Calu3 (cell line): ENCODE results near the gene DEFB132. TPM values are rescaled to one million over a fixed set of nuclear protein-coding genes. Genes with fewer than 3 reads are reported as not detected.

Experiments used
- BruUV-seq: library from RNA; stranded (reverse); fragments of 400-500 nt; replicated peaks from 2 replicates; lab custom pipeline; 2021; lab: Mats Ljungman, UMichigan
- CTCF ChIA-PET: fragments of 300-600 bp; sonication (Branson Sonifier 250); formaldehyde crosslinking; loops from one replicate; lab custom pipeline; 2022; ENCODE audit warnings: antibody characterized with exemption; lab: Charles Lee
- DNase-seq: peaks from one replicate; pipeline ENCODE4 v3.0.0; 2022
- H3K27ac Mint-ChIP-seq: one replicate; pipeline ENCODE4 v1.8.0; 2022; ENCODE audit warnings: mixed read lengths; ENCODE audit not compliant: unreplicated experiment
- H3K27me3 Mint-ChIP-seq: one replicate; pipeline ENCODE4 v1.8.0; 2022; ENCODE audit warnings: mixed read lengths; ENCODE audit not compliant: unreplicated experiment
- H3K36me3 Mint-ChIP-seq: one replicate; pipeline ENCODE4 v1.8.0; 2022; ENCODE audit warnings: mild to moderate bottlenecking, moderate library complexity, mixed read lengths; ENCODE audit not compliant: insufficient read depth, unreplicated experiment
- H3K4me1 Mint-ChIP-seq: one replicate; pipeline ENCODE4 v1.8.0; 2022; ENCODE audit warnings: mild to moderate bottlenecking, low read depth, mixed read lengths; ENCODE audit not compliant: unreplicated experiment
- H3K4me3 Mint-ChIP-seq: one replicate; pipeline ENCODE4 v1.8.0; 2022; ENCODE audit warnings: mild to moderate bottlenecking, low read depth, moderate library complexity, mixed read lengths; ENCODE audit not compliant: unreplicated experiment
- H3K9me3 Mint-ChIP-seq: one replicate; pipeline ENCODE4 v1.8.0; 2022; ENCODE audit warnings: low read depth, mixed read lengths; ENCODE audit not compliant: unreplicated experiment
- intact Hi-C: fragments of 100-400 bp; cut with micrococcal nuclease; formaldehyde crosslinking; loops from one replicate; pipeline ENCODE4 v1.10.0; 2022; ENCODE audit not compliant: unreplicated experiment
- total RNA-seq: library from RNA; stranded (reverse); gene quantifications from 2 replicates; pipeline ENCODE4 v1.2.3, GENCODE V29; 2022
- TF ChIP-seq, protein P1 (sequence below): fragments of 200-600 bp; IDR thresholded peaks from one replicate; pipeline ENCODE4 v1.8.0; 2022; ENCODE audit warnings: antibody characterized with exemption; ENCODE audit not compliant: unreplicated experiment

DEFB132 gene
- total RNA-seq, 1 experiment from 2014 or later, result not detected

DNA sequence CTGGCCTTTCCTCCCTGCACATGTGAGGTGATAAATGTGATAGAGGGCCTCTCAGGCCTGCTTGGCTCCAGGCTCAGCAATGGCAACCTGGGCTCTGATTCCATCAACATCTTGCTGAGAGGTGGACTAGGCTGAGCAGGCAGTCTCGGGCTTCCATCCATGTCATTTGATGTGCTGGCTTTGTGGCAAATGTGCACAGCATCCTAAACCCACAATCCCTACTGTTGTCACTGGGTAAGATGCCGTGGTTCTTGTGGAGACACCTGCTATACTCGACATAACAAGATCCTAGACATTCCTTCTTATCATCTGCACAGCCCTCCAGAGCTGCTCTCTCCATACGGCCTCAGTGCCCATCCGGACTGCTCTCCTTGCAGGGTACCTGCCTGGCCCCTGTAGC, 37.1 kb downstream of the DEFB132 start:
- H3K4me3 Mint-ChIP-seq, result no peak overlapping the region
- TF ChIP-seq, protein P1, sequence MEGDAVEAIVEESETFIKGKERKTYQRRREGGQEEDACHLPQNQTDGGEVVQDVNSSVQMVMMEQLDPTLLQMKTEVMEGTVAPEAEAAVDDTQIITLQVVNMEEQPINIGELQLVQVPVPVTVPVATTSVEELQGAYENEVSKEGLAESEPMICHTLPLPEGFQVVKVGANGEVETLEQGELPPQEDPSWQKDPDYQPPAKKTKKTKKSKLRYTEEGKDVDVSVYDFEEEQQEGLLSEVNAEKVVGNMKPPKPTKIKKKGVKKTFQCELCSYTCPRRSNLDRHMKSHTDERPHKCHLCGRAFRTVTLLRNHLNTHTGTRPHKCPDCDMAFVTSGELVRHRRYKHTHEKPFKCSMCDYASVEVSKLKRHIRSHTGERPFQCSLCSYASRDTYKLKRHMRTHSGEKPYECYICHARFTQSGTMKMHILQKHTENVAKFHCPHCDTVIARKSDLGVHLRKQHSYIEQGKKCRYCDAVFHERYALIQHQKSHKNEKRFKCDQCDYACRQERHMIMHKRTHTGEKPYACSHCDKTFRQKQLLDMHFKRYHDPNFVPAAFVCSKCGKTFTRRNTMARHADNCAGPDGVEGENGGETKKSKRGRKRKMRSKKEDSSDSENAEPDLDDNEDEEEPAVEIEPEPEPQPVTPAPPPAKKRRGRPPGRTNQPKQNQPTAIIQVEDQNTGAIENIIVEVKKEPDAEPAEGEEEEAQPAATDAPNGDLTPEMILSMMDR, result no peak
- H3K27ac Mint-ChIP-seq, result no peak overlapping the region
- H3K4me1 Mint-ChIP-seq, result peaks cover 28% of the 10 kb centered on the region
- H3K27me3 Mint-ChIP-seq, result no peaks in the 10 kb centered on the region
- H3K36me3 Mint-ChIP-seq, result peaks cover 29% of the 10 kb centered on the region
- no TSS peak for BruUV-seq
- DNase-seq, result no peak
- CTCF ChIA-PET, result no interaction called here
- intact Hi-C loops, result no loop called here
- H3K9me3 Mint-ChIP-seq, result no peaks in the 10 kb centered on the region

DNA sequence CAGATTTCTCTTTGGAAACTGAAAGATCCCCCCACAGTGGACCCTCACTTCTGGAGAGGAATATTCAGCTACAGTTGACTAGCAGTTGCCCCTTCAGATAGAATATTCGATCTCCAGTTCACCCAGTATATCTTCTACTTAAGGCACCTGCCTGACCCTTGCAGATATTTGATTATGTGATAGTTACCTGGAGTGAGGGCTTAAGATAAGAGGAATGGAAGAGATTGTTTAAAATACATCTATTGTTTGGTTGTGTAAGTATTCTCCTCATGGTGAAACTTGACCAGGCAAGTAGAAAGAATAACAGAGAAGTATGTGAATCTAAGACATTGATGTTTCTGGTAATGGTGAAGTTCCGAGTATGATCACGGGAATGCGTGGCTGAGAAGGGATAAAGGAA, 38.3 kb downstream of the DEFB132 start:
- H3K27ac Mint-ChIP-seq, result no peak overlapping the region
- BruUV-seq, result no TSS peak
- H3K27me3 Mint-ChIP-seq, result no peaks in the 10 kb centered on the region
- no peak for DNase-seq
- TF ChIP-seq, protein P1, result no peak
- peak overlapping the region; percentile 99 for H3K4me3 Mint-ChIP-seq
- CTCF ChIA-PET, result no interaction called here
- H3K4me1 Mint-ChIP-seq, result peaks cover 32% of the 10 kb centered on the region
- intact Hi-C loops, result no loop called here
- peaks cover 29% of the 10 kb centered on the region for H3K36me3 Mint-ChIP-seq
- no peaks in the 10 kb centered on the region for H3K9me3 Mint-ChIP-seq

DNA sequence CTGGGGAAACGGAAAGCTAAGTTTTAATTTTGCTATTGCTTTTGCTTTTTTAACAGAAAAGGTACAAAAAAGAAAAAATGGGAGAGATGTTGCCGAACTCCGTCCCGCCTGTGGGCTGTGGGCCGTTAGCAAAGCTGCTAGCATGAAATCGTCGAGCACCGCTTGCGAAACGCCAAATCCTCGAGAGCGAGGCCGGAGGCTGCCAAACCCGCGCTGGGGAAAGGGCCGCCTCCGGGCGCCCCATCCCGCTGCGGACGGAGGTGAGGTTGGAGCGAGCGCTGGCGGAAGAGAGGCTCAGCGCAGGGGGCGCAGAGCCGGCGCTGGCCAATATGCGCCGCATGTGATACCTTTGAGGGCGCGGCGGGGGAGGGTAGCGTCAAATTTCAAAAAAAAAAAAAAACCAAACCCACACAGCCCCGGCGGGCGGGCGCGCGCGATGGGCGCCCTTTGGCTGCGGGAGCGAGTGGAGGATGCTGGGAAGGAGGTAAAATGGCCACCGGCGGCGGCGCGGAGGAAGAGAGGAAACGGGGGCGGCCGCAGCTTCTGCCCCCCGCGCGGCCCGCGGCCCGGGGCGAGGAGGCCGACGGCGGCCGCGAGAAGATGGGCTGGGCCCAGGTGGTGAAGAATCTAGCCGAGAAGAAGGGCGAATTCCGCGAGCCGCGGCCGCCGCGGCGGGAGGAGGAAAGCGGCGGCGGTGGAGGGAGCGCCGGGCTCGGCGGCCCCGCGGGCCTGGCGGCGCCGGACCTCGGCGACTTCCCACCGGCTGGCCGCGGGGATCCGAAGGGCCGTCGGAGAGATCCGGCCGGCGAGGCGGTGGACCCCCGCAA, 39.8 kb downstream of the DEFB132 start, which contains the start of gene ZCCHC3:
TSS of gene ZCCHC3 (plus strand) at position 473 of the 827 bp plus-strand sequence. CDS start at position 490, 17 bp downstream.
- Mint-ChIP-seq H3K27ac (peak within 1 kb of the TSS; percentile 100), H3K4me3 (peak within 1 kb of the TSS; percentile 99), H3K4me1 (peaks cover 32% of the 10 kb centered on the region), H3K9me3 (no peaks in the 10 kb centered on the region), H3K27me3 (no peaks in the 10 kb centered on the region), H3K36me3 (peaks cover 29% of the 10 kb centered on the region)
- CTCF ChIA-PET, result no interaction called here
- TF ChIP-seq, protein P1, result no peak
- intact Hi-C loops, result no loop called here
- TSS peak; percentile 88 for BruUV-seq
- peak; percentile 80 for DNase-seq

DNA sequence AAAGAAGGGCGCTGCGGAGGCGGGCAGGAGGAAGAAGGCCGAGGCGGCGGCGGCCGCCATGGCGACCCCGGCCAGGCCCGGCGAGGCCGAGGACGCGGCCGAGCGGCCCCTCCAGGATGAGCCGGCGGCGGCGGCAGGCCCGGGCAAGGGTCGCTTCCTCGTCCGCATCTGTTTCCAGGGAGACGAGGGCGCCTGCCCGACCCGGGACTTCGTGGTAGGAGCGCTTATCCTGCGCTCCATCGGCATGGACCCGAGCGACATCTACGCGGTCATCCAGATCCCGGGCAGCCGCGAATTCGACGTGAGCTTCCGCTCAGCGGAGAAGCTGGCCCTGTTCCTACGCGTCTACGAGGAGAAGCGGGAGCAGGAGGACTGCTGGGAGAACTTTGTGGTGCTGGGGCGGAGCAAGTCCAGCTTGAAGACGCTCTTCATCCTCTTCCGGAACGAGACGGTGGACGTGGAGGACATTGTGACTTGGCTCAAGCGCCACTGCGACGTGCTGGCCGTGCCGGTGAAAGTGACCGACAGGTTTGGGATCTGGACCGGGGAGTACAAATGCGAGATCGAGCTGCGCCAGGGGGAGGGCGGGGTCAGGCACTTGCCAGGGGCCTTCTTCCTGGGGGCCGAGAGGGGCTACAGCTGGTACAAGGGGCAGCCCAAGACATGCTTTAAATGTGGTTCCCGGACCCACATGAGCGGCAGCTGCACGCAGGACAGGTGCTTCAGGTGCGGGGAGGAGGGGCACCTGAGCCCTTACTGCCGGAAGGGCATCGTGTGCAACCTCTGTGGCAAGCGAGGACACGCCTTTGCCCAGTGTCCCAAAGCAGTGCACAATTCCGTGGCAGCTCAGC, 40.6 kb downstream of the DEFB132 start:
- H3K27me3 Mint-ChIP-seq, result no peaks in the 10 kb centered on the region
- peaks cover 32% of the 10 kb centered on the region for H3K4me1 Mint-ChIP-seq
- DNase-seq, result peak; percentile 45
- CTCF ChIA-PET, result interaction anchor here (0.9 to 1.2 kb wide), 2 partner anchors 20 to 26 kb away, joined by 3 to 4 read pairs; no protein-coding TSS in a partner anchor
- H3K4me3 Mint-ChIP-seq, result peak overlapping the region; percentile 99
- H3K36me3 Mint-ChIP-seq, result peaks cover 29% of the 10 kb centered on the region
- no peaks in the 10 kb centered on the region for H3K9me3 Mint-ChIP-seq
- intact Hi-C loops, result loop anchor here (1.0 kb wide), 1 partner anchor 26 kb away; no protein-coding TSS in a partner anchor
- TF ChIP-seq, protein P1, result no peak
- peak overlapping the region; percentile 82 for H3K27ac Mint-ChIP-seq
- BruUV-seq, result no TSS peak
